ENCODE data around the gene ELAVL2.

DNA sequence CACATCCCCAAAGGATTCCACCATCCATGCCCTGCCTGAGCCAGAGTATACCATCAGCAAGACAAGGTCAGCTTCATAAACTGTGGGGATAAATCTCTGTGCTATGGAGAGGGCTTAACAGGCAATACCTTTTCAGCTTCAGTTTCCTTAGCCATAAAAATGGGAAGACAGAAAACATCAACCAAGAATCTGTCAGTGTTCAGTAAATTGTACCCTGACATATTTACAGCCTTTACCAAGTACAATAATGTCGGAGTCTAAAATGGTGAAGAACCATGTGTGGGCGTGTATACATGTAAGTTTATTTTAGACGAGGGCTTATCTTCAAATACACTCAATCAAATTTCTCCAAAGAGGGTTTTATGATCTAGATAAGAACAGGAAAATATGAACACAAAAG, 94.7 kb downstream of the ELAVL2 start:
- TF ChIP-seq RCOR1 (IDR thresholded peaks at IDR 0.05; ENCODE audit: insufficient replicate concordance, low read length) (no peak), MAZ (IDR thresholded peaks at IDR 0.05; ENCODE audit: borderline replicate concordance, low read depth, low read length) (no peak), RFX5 (IDR thresholded peaks at IDR 0.05; ENCODE audit: low read depth, low read length) (no peak), MAFK (IDR thresholded peaks at IDR 0.05; ENCODE audit: low read depth, low read length) (no peak), POLR2A (IDR thresholded peaks at IDR 0.05; ENCODE audit: low read depth, low read length) (no peak), CEBPB (IDR thresholded peaks at IDR 0.05; ENCODE audit: low read depth, low read length) (no peak)
- TF ChIP-seq, protein P1, sequence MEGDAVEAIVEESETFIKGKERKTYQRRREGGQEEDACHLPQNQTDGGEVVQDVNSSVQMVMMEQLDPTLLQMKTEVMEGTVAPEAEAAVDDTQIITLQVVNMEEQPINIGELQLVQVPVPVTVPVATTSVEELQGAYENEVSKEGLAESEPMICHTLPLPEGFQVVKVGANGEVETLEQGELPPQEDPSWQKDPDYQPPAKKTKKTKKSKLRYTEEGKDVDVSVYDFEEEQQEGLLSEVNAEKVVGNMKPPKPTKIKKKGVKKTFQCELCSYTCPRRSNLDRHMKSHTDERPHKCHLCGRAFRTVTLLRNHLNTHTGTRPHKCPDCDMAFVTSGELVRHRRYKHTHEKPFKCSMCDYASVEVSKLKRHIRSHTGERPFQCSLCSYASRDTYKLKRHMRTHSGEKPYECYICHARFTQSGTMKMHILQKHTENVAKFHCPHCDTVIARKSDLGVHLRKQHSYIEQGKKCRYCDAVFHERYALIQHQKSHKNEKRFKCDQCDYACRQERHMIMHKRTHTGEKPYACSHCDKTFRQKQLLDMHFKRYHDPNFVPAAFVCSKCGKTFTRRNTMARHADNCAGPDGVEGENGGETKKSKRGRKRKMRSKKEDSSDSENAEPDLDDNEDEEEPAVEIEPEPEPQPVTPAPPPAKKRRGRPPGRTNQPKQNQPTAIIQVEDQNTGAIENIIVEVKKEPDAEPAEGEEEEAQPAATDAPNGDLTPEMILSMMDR (conservative IDR thresholded peaks at IDR 0.05; ENCODE audit: low read depth, low read length): no peak
